ENCODE results near the gene F2RL2.

The F2RL2 gene

GRCh38 chr5:76601470-76601869 lies 21.7 kb downstream of the F2RL2 start:
- Histone ChIP-seq H4K20me1 (ENCODE audit: insufficient read depth, low read length) (no peaks in the 10 kb centered on the region), H3K4me2 (ENCODE audit: insufficient read depth, low read length) (no peak overlapping the region), H3K9me3 (ENCODE audit: insufficient read depth, low read length, severe bottlenecking) (no peaks in the 10 kb centered on the region), H3K27me3 (ENCODE audit: insufficient read depth, low read length, poor library complexity) (no peaks in the 10 kb centered on the region), H3K9ac (ENCODE audit: low read depth, low read length) (no peak overlapping the region), H3K79me2 (ENCODE audit: insufficient read depth, low read length) (no peaks in the 10 kb centered on the region), H3K4me3 (ENCODE audit: low read depth in 1 of 2, low read length in 2 of 2) (no peak overlapping the region), H2AFZ (ENCODE audit: low read depth, low read length) (no peak overlapping the region), H3K4me1 (ENCODE audit: insufficient read depth, low read length) (no peaks in the 10 kb centered on the region), H3K27ac (ENCODE audit: low read length) (no peak overlapping the region), H3K36me3 (ENCODE audit: insufficient read depth, low read length) (no peaks in the 10 kb centered on the region)
- ATAC-seq (ENCODE audit: insufficient read depth, low read depth) (peak; percentile 56; the same call in 2 of the 3 replicates), DNase-seq (peak; percentile 15)
- TF ChIP-seq EZH2 (IDR thresholded peaks at IDR 0.05; ENCODE audit: borderline replicate concordance, low read depth, low read length, severe bottlenecking), result no peak
- TF ChIP-seq, protein P1, sequence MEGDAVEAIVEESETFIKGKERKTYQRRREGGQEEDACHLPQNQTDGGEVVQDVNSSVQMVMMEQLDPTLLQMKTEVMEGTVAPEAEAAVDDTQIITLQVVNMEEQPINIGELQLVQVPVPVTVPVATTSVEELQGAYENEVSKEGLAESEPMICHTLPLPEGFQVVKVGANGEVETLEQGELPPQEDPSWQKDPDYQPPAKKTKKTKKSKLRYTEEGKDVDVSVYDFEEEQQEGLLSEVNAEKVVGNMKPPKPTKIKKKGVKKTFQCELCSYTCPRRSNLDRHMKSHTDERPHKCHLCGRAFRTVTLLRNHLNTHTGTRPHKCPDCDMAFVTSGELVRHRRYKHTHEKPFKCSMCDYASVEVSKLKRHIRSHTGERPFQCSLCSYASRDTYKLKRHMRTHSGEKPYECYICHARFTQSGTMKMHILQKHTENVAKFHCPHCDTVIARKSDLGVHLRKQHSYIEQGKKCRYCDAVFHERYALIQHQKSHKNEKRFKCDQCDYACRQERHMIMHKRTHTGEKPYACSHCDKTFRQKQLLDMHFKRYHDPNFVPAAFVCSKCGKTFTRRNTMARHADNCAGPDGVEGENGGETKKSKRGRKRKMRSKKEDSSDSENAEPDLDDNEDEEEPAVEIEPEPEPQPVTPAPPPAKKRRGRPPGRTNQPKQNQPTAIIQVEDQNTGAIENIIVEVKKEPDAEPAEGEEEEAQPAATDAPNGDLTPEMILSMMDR (IDR thresholded peaks at IDR 0.05; ENCODE audit: borderline replicate concordance, extremely low read depth, low read length, poor library complexity, severe bottlenecking), result peak; percentile 65

DNA sequence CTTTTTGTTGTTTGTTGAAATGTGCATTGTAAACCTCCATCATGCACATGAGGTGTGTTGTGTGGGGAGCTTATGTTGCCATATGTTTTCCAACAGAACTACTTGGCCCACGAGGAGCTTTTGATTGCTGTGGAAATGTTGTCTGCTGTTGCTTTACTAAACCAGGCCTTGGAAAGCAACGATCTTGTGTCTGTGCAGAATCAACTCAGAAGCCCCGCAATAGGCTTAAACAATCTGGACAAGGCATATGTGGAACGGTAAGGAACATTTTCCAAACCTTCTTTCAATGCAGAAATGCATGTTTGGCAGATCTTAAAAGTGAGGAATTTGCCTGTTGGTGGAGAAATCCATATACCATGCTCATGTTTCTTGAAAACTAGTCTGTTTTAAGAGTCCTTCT lies 22.5 kb downstream of the F2RL2 start:
- no peak overlapping the region for H3K27ac ChIP-seq (ENCODE audit: low read length)
- H3K4me1 ChIP-seq (ENCODE audit: insufficient read depth, low read length), result no peaks in the 10 kb centered on the region
- no peak overlapping the region for H3K4me3 ChIP-seq (ENCODE audit: low read depth in 1 of 2, low read length in 2 of 2)
- no peaks in the 10 kb centered on the region for H4K20me1 ChIP-seq (ENCODE audit: insufficient read depth, low read length)
- no peak overlapping the region for H3K9ac ChIP-seq (ENCODE audit: low read depth, low read length)
- ATAC-seq (ENCODE audit: insufficient read depth, low read depth), result no peak
- TF ChIP-seq EZH2 (IDR thresholded peaks at IDR 0.05; ENCODE audit: borderline replicate concordance, low read depth, low read length, severe bottlenecking), result no peak
- TF ChIP-seq, protein P1 (IDR thresholded peaks at IDR 0.05; ENCODE audit: borderline replicate concordance, extremely low read depth, low read length, poor library complexity, severe bottlenecking), result no peak
- no peak overlapping the region for H2AFZ ChIP-seq (ENCODE audit: low read depth, low read length)
- no peak overlapping the region for H3K4me2 ChIP-seq (ENCODE audit: insufficient read depth, low read length)
- no peaks in the 10 kb centered on the region for H3K79me2 ChIP-seq (ENCODE audit: insufficient read depth, low read length)
- H3K9me3 ChIP-seq (ENCODE audit: insufficient read depth, low read length, severe bottlenecking), result no peaks in the 10 kb centered on the region
- no peaks in the 10 kb centered on the region for H3K36me3 ChIP-seq (ENCODE audit: insufficient read depth, low read length)
- H3K27me3 ChIP-seq (ENCODE audit: insufficient read depth, low read length, poor library complexity), result no peaks in the 10 kb centered on the region
- no peak for DNase-seq

DNA sequence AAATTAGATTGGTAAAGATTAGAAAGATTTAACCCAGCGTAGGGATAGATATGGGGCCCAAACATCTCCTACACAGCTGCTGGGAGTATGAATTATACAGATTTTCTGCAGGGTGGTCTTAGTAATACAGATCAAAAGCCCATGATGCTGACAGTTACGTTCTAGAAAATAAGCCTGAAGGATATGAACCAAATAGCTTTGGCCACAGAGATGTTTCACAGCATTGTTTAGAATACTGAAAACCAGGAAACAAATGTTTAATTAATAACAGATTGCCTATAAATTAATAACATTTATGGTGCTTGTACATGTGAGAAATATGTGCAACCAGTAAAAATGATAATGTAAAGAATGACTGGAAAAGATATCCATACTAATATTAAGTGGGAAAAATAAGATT lies 24.7 kb downstream of the F2RL2 start:
- no peak for DNase-seq
- TF ChIP-seq, protein P1 (IDR thresholded peaks at IDR 0.05; ENCODE audit: borderline replicate concordance, extremely low read depth, low read length, poor library complexity, severe bottlenecking), result no peak
- TF ChIP-seq EZH2 (IDR thresholded peaks at IDR 0.05; ENCODE audit: borderline replicate concordance, low read depth, low read length, severe bottlenecking), result no peak
- Histone ChIP-seq H3K4me1 (ENCODE audit: insufficient read depth, low read length) (no peaks in the 10 kb centered on the region), H3K9ac (ENCODE audit: low read depth, low read length) (no peak overlapping the region), H3K36me3 (ENCODE audit: insufficient read depth, low read length) (no peaks in the 10 kb centered on the region), H3K27me3 (ENCODE audit: insufficient read depth, low read length, poor library complexity) (no peaks in the 10 kb centered on the region), H3K4me2 (ENCODE audit: insufficient read depth, low read length) (no peak overlapping the region), H3K4me3 (ENCODE audit: low read depth in 1 of 2, low read length in 2 of 2) (no peak overlapping the region), H3K9me3 (ENCODE audit: insufficient read depth, low read length, severe bottlenecking) (no peaks in the 10 kb centered on the region), H4K20me1 (ENCODE audit: insufficient read depth, low read length) (no peaks in the 10 kb centered on the region), H2AFZ (ENCODE audit: low read depth, low read length) (no peak overlapping the region), H3K27ac (ENCODE audit: low read length) (no peak overlapping the region), H3K79me2 (ENCODE audit: insufficient read depth, low read length) (no peaks in the 10 kb centered on the region)
- no peak for ATAC-seq (ENCODE audit: insufficient read depth, low read depth)
